ENCODE results near the gene PCP2. TPM values are rescaled to one million over a fixed set of nuclear protein-coding genes. Genes with fewer than 3 reads are reported as not detected.

The PCP2 gene
- total RNA-seq, 4 donors from 2014 or later, result 0.53 to 0.57 TPM; not detected in 2

GRCh38 chr19:7670150-7670783 lies 36.7 kb upstream of the PCP2 start:
- peak overlapping the region in 1 of 4 donors; percentile 30 for H3K4me3 ChIP-seq
- intact Hi-C loops (cut with DNase I), result no loop called here
- H3K27ac ChIP-seq, result no peak overlapping the region
- no peaks in the 10 kb centered on the region for H3K36me3 ChIP-seq
- WGBS, 2 donors, result 0 to 11% methylated on average over 1 to 11 of the region's 43 CpGs
- no peaks in the 10 kb centered on the region for H3K9me3 ChIP-seq
- H3K4me1 ChIP-seq, result peaks cover 0 to 17% (median 0%) of the 10 kb centered on the region in 3 donors
- no peak for TF ChIP-seq POLR2A (IDR thresholded peaks at IDR 0.05)
- TF ChIP-seq, protein P1, sequence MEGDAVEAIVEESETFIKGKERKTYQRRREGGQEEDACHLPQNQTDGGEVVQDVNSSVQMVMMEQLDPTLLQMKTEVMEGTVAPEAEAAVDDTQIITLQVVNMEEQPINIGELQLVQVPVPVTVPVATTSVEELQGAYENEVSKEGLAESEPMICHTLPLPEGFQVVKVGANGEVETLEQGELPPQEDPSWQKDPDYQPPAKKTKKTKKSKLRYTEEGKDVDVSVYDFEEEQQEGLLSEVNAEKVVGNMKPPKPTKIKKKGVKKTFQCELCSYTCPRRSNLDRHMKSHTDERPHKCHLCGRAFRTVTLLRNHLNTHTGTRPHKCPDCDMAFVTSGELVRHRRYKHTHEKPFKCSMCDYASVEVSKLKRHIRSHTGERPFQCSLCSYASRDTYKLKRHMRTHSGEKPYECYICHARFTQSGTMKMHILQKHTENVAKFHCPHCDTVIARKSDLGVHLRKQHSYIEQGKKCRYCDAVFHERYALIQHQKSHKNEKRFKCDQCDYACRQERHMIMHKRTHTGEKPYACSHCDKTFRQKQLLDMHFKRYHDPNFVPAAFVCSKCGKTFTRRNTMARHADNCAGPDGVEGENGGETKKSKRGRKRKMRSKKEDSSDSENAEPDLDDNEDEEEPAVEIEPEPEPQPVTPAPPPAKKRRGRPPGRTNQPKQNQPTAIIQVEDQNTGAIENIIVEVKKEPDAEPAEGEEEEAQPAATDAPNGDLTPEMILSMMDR (IDR thresholded peaks at IDR 0.05), result no peak
- H3K27me3 ChIP-seq, result peaks cover 0 to 79% (median 0%) of the 10 kb centered on the region in 4 donors
- DNase-seq, result no peak

- no peak overlapping the region for H3K4me3 ChIP-seq
- H3K9me3 ChIP-seq, result no peaks in the 10 kb centered on the region
- peaks cover 0 to 18% (median 0%) of the 10 kb centered on the region in 3 donors for H3K4me1 ChIP-seq
- TF ChIP-seq, protein P1 (IDR thresholded peaks at IDR 0.05), result no peak
- no peak for TF ChIP-seq POLR2A (IDR thresholded peaks at IDR 0.05)
- 30% methylated on average over 9 of the region's 9 CpGs for WGBS, 2 donors
- H3K27me3 ChIP-seq, result peaks cover 0 to 80% (median 0%) of the 10 kb centered on the region in 4 donors
- no peak overlapping the region for H3K27ac ChIP-seq
- no peaks in the 10 kb centered on the region for H3K36me3 ChIP-seq
- DNase-seq, result no peak
- intact Hi-C loops (cut with DNase I), result no loop called here
Measured at GRCh38 chr19:7669641-7670040, 36.1 kb upstream of the PCP2 start.

- Histone ChIP-seq H3K4me3 (no peak within 1 kb of the TSS), H3K36me3 (no peaks in the 10 kb centered on the region), H3K9me3 (no peaks in the 10 kb centered on the region), H3K27me3 (peaks cover 0 to 82% (median 0%) of the 10 kb centered on the region in 4 donors), H3K4me1 (peaks cover 0 to 11% (median 0%) of the 10 kb centered on the region in 3 donors), H3K27ac (no peak within 1 kb of the TSS)
- 40 to 80% methylated on average over 1 of the region's 9 CpGs for WGBS, 2 donors
- intact Hi-C loops (cut with DNase I), result no loop called here
- no peak for DNase-seq
- TF ChIP-seq, protein P1 (IDR thresholded peaks at IDR 0.05), result no peak
- no peak for TF ChIP-seq POLR2A (IDR thresholded peaks at IDR 0.05)
Measured at GRCh38 chr19:7668842-7669241, 35.3 kb upstream of the PCP2 start, which contains the start of gene RETN. Gene RETN (plus strand): TSS chr19:7669049. CDS start chr19:7669327, 278 bp downstream.

GRCh38 chr19:7665076-7665475 lies 31.6 kb upstream of the PCP2 start:
- 36 to 41% methylated on average over 4 of the region's 4 CpGs for WGBS, 2 donors
- H3K4me1 ChIP-seq, result peaks cover 0 to 6% (median 0%) of the 10 kb centered on the region in 3 donors
- H3K9me3 ChIP-seq, result no peaks in the 10 kb centered on the region
- H3K27me3 ChIP-seq, result peaks cover 0 to 61% (median 0%) of the 10 kb centered on the region in 4 donors
- no peaks in the 10 kb centered on the region for H3K36me3 ChIP-seq
- H3K4me3 ChIP-seq, result no peak overlapping the region
- DNase-seq, result no peak
- intact Hi-C loops (cut with DNase I), result no loop called here
- no peak for TF ChIP-seq POLR2A (IDR thresholded peaks at IDR 0.05)
- TF ChIP-seq, protein P1 (IDR thresholded peaks at IDR 0.05), result no peak
- H3K27ac ChIP-seq, result no peak overlapping the region

- WGBS, 2 donors, result 74 to 75% methylated on average over 6 to 7 of the region's 7 CpGs
Measured at GRCh38 chr19:7663706-7664105, 30.2 kb upstream of the PCP2 start.

More at GRCh38 chr19:7663706-7664105, 30.2 kb upstream of the PCP2 start:
- H3K27me3 ChIP-seq, result peaks cover 0 to 49% (median 0%) of the 10 kb centered on the region in 4 donors
- TF ChIP-seq, protein P1 (IDR thresholded peaks at IDR 0.05), result no peak
- TF ChIP-seq POLR2A (IDR thresholded peaks at IDR 0.05), result no peak
- H3K4me1 ChIP-seq, result peaks cover 0 to 3% (median 0%) of the 10 kb centered on the region in 3 donors
- H3K9me3 ChIP-seq, result no peaks in the 10 kb centered on the region
- DNase-seq, result no peak
- H3K36me3 ChIP-seq, result no peaks in the 10 kb centered on the region
- intact Hi-C loops (cut with DNase I), result no loop called here
- no peak overlapping the region for H3K4me3 ChIP-seq
- H3K27ac ChIP-seq, result no peak overlapping the region

Data from esophagus squamous epithelium (tissue), 5 donors.